Myocyte (in vitro differentiated cells): ENCODE measurements around the gene RPS21. TPM values are rescaled to one million over a fixed set of nuclear protein-coding genes. Genes with fewer than 3 reads are reported as not detected.
A peak's percentile ranks its signal among the peaks of the same experiment; 100 is the strongest.

Source experiments
- DNase-seq: peaks from one replicate; pipeline ENCODE4 v3.0.0-alpha.2; 2012; ENCODE audit warnings: low read depth
- total RNA-seq: library from RNA; depleted of rRNA; stranded (reverse); fragments of >200 nt; gene quantifications from 2 replicates; pipeline ENCODE4 v1.2.3, GENCODE V29; 2014

The RPS21 gene
- total RNA-seq, 1 donor from 2014 or later, result 610 TPM

GRCh38 chr20:62376112-62377063 is 10.5 kb upstream of the RPS21 start:
- DNase-seq, result peak; percentile 45

GRCh38 chr20:62377064-62377461 is 9.8 kb upstream of the RPS21 start:
- no peak for DNase-seq

- DNase-seq, result no peak
These were observed 9.2 kb upstream of the RPS21 start for GRCh38 chr20:62377615-62378178.

- no peak for DNase-seq
These were observed 8.7 kb upstream of the RPS21 start for GRCh38 chr20:62378215-62378614.

GRCh38 chr20:62381202-62381797 is 5.6 kb upstream of the RPS21 start:
- DNase-seq, result peak; percentile 74

- DNase-seq, result no peak
These were observed 5.1 kb upstream of the RPS21 start for GRCh38 chr20:62381842-62382241.

GRCh38 chr20:62382306-62383198 is 4.4 kb upstream of the RPS21 start:
- DNase-seq, result peak; percentile 76

GRCh38 chr20:62387219-62387913 is 463 bp downstream of the RPS21 start:
- no peak for DNase-seq

- DNase-seq, result no peak
These were observed 1.2 kb downstream of the RPS21 start for GRCh38 chr20:62387933-62388635.

- no peak for DNase-seq
These were observed 2.1 kb downstream of the RPS21 start for GRCh38 chr20:62388839-62389600.

- no peak for DNase-seq
These were observed 2.7 kb downstream of the RPS21 start for GRCh38 chr20:62389601-62390087.

GRCh38 chr20:62390317-62391164 is 3.6 kb downstream of the RPS21 start:
- peak; percentile 84 for DNase-seq

GRCh38 chr20:62391165-62392076 is 4.5 kb downstream of the RPS21 start:
- no peak for DNase-seq

GRCh38 chr20:62392077-62392418 is 5.1 kb downstream of the RPS21 start:
- DNase-seq, result no peak

- no peak for DNase-seq
These were observed 5.9 kb downstream of the RPS21 start for GRCh38 chr20:62392621-62393334.

GRCh38 chr20:62393335-62393665 is 6.4 kb downstream of the RPS21 start:
- DNase-seq, result no peak

GRCh38 chr20:62393830-62394229 is 6.9 kb downstream of the RPS21 start:
- no peak for DNase-seq
